Neural cell (in vitro differentiated cells): ENCODE measurements around the gene SUMF1.

Source experiments
- EP300 ChIP-seq: fragments of 450-650 bp; conservative IDR thresholded peaks from 2 replicates; pipeline ENCODE4 v1.6.1; 2014; ENCODE audit warnings: antibody characterized with exemption, mild to moderate bottlenecking, moderate library complexity; ENCODE audit not compliant: poor library complexity, severe bottlenecking
- EZH2 ChIP-seq: fragments of 200-600, 300-800 bp; shearing (Covaris generic), sonication (generic); IDR thresholded peaks from 2 replicates; pipeline ENCODE4 v1.6.1; 2014; ENCODE audit warnings: antibody characterized with exemption, low read length, borderline replicate concordance, mild to moderate bottlenecking; ENCODE audit not compliant: insufficient read depth, poor library complexity, severe bottlenecking
- MXI1 ChIP-seq: fragments of 450-650 bp; conservative IDR thresholded peaks from 2 replicates; pipeline ENCODE4 v1.6.1; 2014; ENCODE audit warnings: antibody characterized with exemption, mild to moderate bottlenecking; ENCODE audit not compliant: poor library complexity, severe bottlenecking
- RAD21 ChIP-seq: fragments of 450-650 bp; conservative IDR thresholded peaks from 2 replicates; pipeline ENCODE4 v1.6.1; 2014; ENCODE audit warnings: antibody characterized with exemption, mild to moderate bottlenecking, moderate library complexity
- REST ChIP-seq: IDR thresholded peaks from 2 replicates; pipeline ENCODE4 v1.6.1; 2012; ENCODE audit warnings: borderline replicate concordance
- TAF1 ChIP-seq: IDR thresholded peaks from 2 replicates; pipeline ENCODE4 v1.6.1; 2012; ENCODE audit warnings: low read depth
- TF ChIP-seq, protein P1 (sequence below): fragments of 450-650 bp; IDR thresholded peaks from 2 replicates; pipeline ENCODE4 v1.5.1; 2014; ENCODE audit warnings: antibody characterized with exemption, mild to moderate bottlenecking, moderate library complexity; ENCODE audit not compliant: poor library complexity, severe bottlenecking

DNA sequence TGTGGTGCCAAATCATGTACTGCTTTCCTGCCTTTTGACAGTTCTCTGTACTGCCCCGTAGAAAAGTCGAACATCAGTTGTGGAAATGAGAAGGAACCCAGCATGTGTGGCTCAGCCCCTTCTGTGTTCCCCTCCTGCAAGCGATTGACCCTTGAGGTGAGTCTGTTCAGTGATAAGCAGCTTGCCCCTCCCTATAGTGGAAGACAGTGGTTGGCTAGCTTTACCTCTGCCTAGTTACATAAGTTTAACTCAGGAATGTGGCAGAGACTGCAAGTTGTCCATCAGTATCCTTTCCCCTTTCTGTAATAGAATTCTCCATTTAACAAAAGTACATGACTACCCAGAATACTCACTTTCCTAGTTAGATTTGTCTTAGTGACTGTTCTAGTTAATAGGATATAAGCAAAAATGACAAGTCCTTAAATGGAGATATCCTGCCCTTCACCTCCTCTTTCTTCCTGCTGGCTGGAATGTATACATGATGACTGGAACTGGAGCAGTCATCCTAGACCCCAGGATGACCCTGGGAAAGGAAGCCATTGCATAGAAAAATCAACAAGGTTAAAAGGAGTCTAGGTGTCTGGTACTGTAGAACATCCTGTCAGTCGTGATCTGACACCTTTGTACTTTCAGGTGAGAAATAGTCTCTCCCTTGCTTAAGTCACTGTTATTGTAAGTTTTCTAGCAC, 153.3 kb downstream of the SUMF1 start:
- TF ChIP-seq, protein P1, sequence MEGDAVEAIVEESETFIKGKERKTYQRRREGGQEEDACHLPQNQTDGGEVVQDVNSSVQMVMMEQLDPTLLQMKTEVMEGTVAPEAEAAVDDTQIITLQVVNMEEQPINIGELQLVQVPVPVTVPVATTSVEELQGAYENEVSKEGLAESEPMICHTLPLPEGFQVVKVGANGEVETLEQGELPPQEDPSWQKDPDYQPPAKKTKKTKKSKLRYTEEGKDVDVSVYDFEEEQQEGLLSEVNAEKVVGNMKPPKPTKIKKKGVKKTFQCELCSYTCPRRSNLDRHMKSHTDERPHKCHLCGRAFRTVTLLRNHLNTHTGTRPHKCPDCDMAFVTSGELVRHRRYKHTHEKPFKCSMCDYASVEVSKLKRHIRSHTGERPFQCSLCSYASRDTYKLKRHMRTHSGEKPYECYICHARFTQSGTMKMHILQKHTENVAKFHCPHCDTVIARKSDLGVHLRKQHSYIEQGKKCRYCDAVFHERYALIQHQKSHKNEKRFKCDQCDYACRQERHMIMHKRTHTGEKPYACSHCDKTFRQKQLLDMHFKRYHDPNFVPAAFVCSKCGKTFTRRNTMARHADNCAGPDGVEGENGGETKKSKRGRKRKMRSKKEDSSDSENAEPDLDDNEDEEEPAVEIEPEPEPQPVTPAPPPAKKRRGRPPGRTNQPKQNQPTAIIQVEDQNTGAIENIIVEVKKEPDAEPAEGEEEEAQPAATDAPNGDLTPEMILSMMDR, result no peak
- TF ChIP-seq TAF1, result no peak
- TF ChIP-seq EP300, result no peak
- TF ChIP-seq EZH2, result no peak
- no peak for TF ChIP-seq REST
- no peak for TF ChIP-seq MXI1
- TF ChIP-seq RAD21, result no peak
